ENCODE data around the gene KLHL3.

The KLHL3 gene

DNA sequence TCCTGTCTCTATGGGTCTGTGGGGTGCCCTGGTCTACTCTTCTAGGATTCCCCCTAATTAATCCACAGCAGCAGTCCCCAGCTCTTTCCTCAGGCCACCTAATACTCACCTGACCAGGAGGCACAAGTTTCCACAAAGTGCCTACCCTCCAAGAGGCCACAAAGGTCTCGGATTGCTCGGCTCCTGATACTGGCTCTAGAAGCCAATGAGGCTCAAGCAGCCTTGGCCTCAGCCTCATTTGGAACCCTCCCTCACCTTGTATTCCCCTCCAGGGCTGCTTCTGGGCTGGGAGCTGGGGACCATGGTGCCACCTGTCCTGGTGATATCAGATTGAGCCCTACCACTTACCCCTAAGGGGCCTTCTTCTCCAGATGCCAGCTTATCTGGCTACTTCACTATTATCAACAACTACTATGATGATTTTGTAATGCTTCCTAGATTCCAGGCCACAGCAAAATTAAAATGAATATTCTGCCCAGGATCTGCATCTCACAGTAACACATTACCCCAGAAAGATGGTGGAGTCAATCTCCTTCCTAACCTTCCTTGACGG, 133.1 kb downstream of the KLHL3 start:
- FAIRE-seq = no peak
- TF ChIP-seq, protein P1, sequence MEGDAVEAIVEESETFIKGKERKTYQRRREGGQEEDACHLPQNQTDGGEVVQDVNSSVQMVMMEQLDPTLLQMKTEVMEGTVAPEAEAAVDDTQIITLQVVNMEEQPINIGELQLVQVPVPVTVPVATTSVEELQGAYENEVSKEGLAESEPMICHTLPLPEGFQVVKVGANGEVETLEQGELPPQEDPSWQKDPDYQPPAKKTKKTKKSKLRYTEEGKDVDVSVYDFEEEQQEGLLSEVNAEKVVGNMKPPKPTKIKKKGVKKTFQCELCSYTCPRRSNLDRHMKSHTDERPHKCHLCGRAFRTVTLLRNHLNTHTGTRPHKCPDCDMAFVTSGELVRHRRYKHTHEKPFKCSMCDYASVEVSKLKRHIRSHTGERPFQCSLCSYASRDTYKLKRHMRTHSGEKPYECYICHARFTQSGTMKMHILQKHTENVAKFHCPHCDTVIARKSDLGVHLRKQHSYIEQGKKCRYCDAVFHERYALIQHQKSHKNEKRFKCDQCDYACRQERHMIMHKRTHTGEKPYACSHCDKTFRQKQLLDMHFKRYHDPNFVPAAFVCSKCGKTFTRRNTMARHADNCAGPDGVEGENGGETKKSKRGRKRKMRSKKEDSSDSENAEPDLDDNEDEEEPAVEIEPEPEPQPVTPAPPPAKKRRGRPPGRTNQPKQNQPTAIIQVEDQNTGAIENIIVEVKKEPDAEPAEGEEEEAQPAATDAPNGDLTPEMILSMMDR (IDR thresholded peaks at IDR 0.05; ENCODE audit: insufficient read depth, missing control alignments) = no peak

DNA sequence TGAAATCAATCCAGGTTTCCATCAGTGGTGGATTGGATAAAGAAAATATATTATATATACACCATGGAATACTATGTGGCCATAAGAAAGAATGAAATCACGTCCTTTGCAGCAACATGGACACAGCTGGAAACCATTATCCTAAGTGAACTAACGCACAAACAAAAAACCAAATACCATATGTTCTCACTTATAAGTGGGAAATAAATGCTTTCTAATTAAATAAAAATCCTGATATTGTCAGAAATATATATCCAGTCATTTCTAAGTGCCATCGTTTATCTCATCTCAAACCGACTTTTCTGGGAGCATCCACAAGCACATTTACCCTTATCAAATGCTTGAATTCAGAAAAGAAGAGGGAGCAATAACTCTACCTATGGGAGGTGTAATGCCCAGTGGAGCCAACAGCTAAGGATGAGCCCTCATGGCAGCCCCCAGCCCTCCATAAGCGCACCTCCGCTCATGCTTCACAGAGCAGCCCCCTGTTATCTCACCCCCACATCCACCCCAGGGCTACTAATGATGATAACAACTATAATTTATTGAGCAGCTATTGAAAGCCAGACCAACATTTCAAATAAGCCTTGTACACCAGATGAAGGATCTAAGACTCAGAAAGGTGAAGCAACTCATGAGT, 135.0 kb downstream of the KLHL3 start:
- FAIRE-seq = no peak

More for the DNA sequence above, 133.1 kb downstream of the KLHL3 start:
- no peak for DNase-seq (ENCODE audit: insufficient read length, low spot score)

GRCh38 chr5:137599457-137599856, 136.4 kb downstream of the KLHL3 start:
- no peak for DNase-seq (ENCODE audit: insufficient read length, low spot score)
- no peak for FAIRE-seq
- TF ChIP-seq, protein P1 (IDR thresholded peaks at IDR 0.05; ENCODE audit: insufficient read depth, missing control alignments) = no peak

More for the DNA sequence above, 135.0 kb downstream of the KLHL3 start:
- TF ChIP-seq, protein P1 (IDR thresholded peaks at IDR 0.05; ENCODE audit: insufficient read depth, missing control alignments) = no peak
- no peak for DNase-seq (ENCODE audit: insufficient read length, low spot score)

DNA sequence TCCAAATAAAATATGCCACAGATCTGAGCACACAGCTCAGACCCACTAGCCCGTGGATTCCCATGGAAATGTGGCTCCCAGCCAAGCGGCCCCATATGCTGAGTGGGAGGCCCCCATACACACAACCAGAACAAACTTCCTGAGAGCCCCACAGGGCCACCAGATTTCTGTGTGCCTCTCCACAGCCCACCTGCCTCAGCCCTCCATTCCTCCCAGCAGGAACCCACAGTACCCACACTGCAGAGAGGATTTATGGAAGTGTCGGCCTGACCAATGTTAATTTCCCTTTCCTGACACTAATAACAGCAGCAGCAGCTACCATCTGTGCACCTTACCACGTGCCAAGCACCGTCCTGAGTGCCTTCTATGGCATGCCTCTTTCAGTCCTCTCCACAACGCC, 137.5 kb downstream of the KLHL3 start:
- no peak for DNase-seq (ENCODE audit: insufficient read length, low spot score)
- FAIRE-seq = no peak
- TF ChIP-seq, protein P1 (IDR thresholded peaks at IDR 0.05; ENCODE audit: insufficient read depth, missing control alignments) = no peak

DNA sequence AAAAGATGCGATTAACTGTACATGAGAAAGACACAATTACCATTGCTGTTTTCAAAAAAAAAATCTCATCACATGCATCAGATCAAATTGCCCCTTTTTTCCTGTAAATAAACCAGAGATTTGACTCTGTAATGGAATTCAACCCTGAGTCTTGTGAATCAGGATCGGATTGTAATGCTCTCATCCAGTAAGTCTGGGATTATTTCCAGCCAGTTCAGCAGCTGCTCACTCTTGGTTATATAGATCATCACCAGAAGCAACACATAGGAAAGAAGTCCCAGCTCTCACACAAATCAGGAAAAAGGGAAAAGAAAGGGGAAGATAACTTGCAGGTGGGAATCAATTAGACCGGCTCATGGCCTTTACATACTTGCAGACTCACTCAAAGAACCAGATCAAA, 138.9 kb downstream of the KLHL3 start:
- FAIRE-seq = no peak
- TF ChIP-seq, protein P1 (IDR thresholded peaks at IDR 0.05; ENCODE audit: insufficient read depth, missing control alignments) = no peak
- no peak for DNase-seq (ENCODE audit: insufficient read length, low spot score)

- DNase-seq (ENCODE audit: insufficient read length, low spot score) = no peak
- TF ChIP-seq, protein P1 (IDR thresholded peaks at IDR 0.05; ENCODE audit: insufficient read depth, missing control alignments) = no peak
- FAIRE-seq = no peak
Measured at GRCh38 chr5:137595396-137596079, 140.4 kb downstream of the KLHL3 start.

DNA sequence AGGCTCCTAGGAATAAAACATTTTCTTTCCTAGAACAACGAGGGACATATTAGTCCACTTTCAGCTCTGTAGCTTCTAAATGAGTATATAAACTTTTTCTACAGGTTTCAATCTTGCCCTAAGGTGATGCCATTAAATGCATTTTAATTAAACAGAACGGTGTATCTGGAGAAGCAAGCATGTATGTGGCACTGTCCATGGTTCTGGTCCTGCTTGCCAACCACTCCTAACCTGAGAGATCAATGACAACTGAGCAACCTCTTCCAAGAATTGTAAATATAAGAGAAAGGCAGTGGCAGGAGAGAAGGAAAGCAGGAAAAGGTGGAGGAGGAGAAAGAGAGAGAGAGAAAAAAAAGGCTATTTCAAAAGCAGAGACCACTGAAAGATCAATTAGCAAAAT, 141.2 kb downstream of the KLHL3 start:
- DNase-seq (ENCODE audit: insufficient read length, low spot score) (no peak), FAIRE-seq (no peak)
- TF ChIP-seq, protein P1 (IDR thresholded peaks at IDR 0.05; ENCODE audit: insufficient read depth, missing control alignments) = no peak

All from D721Med (cell line).